ENCODE measurements around the gene PHOX2B. TPM values are rescaled to one million over a fixed set of nuclear protein-coding genes. Genes with fewer than 3 reads are reported as not detected.
A peak's percentile ranks its signal among the peaks of the same experiment; 100 is the strongest.

The PHOX2B gene
- total RNA-seq, 3 donors from 2014 or later = 0.29 to 4.8 (median 0.55) TPM

DNA sequence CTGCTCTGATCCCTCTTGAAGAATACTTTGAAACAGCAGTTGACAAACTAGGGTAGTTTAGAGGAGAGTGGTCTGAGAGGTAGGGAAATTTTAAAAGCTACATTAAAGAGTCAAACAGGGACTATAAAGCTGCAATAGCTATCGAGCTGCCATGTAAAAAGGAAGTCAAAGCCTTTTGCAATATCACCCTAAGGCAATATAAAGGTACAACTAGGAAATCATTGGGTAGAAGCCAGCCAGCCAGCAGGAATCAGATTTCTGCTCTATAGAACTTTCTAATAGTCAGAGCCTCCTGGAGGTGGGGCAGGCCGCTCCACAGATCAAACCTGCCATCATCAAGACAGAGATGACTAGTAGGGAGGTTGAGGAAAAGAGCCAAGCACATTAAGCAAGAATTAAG lies 15.2 kb upstream of the PHOX2B start:
- TF ChIP-seq, protein P1, sequence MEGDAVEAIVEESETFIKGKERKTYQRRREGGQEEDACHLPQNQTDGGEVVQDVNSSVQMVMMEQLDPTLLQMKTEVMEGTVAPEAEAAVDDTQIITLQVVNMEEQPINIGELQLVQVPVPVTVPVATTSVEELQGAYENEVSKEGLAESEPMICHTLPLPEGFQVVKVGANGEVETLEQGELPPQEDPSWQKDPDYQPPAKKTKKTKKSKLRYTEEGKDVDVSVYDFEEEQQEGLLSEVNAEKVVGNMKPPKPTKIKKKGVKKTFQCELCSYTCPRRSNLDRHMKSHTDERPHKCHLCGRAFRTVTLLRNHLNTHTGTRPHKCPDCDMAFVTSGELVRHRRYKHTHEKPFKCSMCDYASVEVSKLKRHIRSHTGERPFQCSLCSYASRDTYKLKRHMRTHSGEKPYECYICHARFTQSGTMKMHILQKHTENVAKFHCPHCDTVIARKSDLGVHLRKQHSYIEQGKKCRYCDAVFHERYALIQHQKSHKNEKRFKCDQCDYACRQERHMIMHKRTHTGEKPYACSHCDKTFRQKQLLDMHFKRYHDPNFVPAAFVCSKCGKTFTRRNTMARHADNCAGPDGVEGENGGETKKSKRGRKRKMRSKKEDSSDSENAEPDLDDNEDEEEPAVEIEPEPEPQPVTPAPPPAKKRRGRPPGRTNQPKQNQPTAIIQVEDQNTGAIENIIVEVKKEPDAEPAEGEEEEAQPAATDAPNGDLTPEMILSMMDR (IDR thresholded peaks at IDR 0.05) = no peak
- H3K9me3 ChIP-seq = no peaks in the 10 kb centered on the region
- intact Hi-C loops (cut with DNase I, micrococcal nuclease) = no loop called here
- ATAC-seq = no peak
- H3K36me3 ChIP-seq (ENCODE audit: low read depth) = no peaks in the 10 kb centered on the region
- no peak overlapping the region for H3K4me3 ChIP-seq
- DNase-seq = no peak
- no peaks in the 10 kb centered on the region for H3K4me1 ChIP-seq (ENCODE audit: low read depth)

DNA sequence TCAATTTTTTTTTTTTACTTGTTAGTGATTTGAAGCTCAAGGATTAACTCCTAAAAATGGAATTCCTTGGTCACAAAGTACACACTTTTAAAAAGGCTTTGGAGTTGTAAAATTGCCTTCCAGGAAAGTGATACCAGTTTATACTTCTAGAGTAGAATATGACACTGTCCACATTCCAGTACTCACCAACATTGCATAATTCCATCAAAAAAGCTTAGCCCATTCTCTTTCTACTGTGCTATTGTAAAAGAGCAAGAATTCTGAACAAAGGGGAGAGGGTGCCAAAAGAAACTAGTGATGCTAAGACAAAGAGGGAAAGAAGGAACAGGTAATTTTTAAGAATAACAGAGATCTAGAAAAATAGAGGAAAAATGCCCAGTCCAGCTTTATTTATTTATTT lies 10.4 kb upstream of the PHOX2B start:
- intact Hi-C loops (cut with DNase I, micrococcal nuclease) = no loop called here
- Histone ChIP-seq H3K36me3 (ENCODE audit: low read depth) (no peaks in the 10 kb centered on the region), H3K9me3 (no peaks in the 10 kb centered on the region), H3K4me3 (no peak overlapping the region), H3K4me1 (ENCODE audit: low read depth) (no peaks in the 10 kb centered on the region)
- DNase-seq (no peak), ATAC-seq (no peak)
- TF ChIP-seq, protein P1 (IDR thresholded peaks at IDR 0.05) = no peak

DNA sequence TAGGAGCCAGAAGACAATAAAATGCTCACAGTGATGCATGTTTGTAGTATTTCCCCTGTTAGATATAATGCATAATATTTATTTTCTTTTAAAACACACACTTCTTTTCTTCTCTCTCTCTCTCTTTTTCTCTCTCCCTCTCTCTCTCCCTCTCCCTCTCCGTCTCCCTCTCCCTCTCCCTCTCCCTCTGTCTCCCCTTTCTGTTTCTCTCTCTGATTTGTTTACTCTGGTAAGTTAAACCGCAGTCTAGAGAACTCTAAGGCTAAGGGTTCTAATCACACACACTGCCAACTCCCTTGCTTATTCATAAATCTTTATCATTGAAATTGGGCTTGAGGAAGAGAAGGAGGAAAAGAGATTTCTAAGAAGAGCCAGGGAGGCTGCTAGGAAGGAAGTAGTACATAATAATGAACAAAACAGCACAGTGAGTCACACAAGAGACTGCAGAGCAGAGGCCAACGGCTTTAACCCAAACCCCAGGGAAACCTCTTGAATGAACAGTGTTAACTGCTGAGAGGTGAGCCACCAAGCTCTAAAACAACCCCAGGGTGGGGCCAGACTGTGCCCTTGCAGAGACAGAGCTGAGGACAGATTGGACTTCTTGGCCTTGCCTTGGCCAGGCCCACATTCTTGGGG lies 9.1 kb upstream of the PHOX2B start:
- no peaks in the 10 kb centered on the region for H3K9me3 ChIP-seq
- no peaks in the 10 kb centered on the region for H3K36me3 ChIP-seq (ENCODE audit: low read depth)
- intact Hi-C loops (cut with DNase I, micrococcal nuclease) = no loop called here
- no peak overlapping the region for H3K4me3 ChIP-seq
- TF ChIP-seq, protein P1 (IDR thresholded peaks at IDR 0.05) = no peak
- ATAC-seq (peak; percentile 25), DNase-seq (no peak)
- no peaks in the 10 kb centered on the region for H3K4me1 ChIP-seq (ENCODE audit: low read depth)

DNA sequence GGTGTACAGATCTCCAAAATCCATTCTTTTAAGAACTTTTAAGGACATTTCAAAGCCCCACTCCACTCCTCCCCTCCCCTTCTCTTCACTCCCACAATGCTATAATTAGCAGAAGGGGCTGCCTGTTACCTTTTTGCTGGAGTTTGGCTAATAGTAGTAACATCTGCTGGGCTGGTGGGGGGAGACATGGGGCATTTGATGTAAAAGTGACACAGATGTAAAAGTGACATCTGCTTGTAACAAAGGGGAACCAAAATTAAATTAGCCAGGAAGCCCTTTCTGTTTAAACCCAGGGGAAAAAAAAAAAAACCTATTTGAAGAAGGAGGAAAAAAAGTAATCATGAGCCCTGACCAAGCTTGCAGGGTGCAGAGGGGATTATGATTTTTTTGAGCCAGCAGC lies 5.4 kb upstream of the PHOX2B start:
- intact Hi-C loops (cut with DNase I, micrococcal nuclease) = no loop called here
- no peak overlapping the region for H3K4me3 ChIP-seq
- no peaks in the 10 kb centered on the region for H3K4me1 ChIP-seq (ENCODE audit: low read depth)
- H3K36me3 ChIP-seq (ENCODE audit: low read depth) = no peaks in the 10 kb centered on the region
- DNase-seq (no peak), ATAC-seq (no peak)
- TF ChIP-seq, protein P1 (IDR thresholded peaks at IDR 0.05) = no peak
- H3K9me3 ChIP-seq = no peaks in the 10 kb centered on the region

DNA sequence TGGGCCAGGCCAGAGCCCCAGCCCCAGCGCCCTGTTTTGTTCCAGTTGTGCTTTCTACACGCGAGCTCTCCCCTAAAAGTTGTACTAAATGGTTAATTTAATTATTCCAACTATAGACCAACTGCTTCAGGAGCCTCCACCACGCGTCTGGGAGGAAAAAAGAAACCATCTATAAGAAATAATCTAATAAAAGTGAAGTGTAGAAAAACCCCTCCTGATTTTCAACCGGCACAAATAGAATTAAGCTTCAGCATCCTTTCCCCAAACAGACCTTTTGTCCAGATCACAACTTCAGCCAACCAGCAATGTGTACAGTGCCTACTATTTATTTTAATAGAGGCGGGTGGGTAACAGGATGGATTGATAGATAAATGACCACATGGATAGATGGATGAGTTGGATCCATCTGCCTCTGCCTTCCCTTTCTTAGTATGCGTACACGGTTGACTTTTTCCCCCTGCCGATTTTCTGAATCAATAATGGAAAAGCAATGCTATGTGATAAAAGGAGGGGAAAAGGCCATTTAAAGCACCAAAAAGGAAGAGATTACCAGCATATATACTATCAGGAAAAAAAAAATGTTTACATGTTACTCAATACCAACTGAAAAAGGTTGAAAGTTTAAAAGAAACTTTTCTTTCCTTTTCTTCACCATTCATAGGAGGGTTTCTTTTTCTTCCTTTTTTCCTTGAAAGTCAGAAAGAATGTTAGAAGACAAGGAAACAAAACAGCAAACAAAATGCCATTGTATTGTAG lies 3.7 kb upstream of the PHOX2B start:
- Histone ChIP-seq H3K9me3 (no peaks in the 10 kb centered on the region), H3K36me3 (ENCODE audit: low read depth) (no peaks in the 10 kb centered on the region), H3K4me1 (ENCODE audit: low read depth) (no peaks in the 10 kb centered on the region), H3K4me3 (no peak overlapping the region)
- TF ChIP-seq, protein P1 (IDR thresholded peaks at IDR 0.05) = no peak
- no peak for DNase-seq
- intact Hi-C loops (cut with DNase I, micrococcal nuclease) = no loop called here
- ATAC-seq = no peak
